ENCODE measurements around the gene SORCS3. TPM values are rescaled to one million over a fixed set of nuclear protein-coding genes. Genes with fewer than 3 reads are reported as not detected.

Gene SORCS3
- total and polyA plus RNA-seq, 2 of the 13 experiments (the other 11 are each of a cell fraction or from before 2014, with no cell fraction given): 0.07 TPM; not detected in 1

DNA sequence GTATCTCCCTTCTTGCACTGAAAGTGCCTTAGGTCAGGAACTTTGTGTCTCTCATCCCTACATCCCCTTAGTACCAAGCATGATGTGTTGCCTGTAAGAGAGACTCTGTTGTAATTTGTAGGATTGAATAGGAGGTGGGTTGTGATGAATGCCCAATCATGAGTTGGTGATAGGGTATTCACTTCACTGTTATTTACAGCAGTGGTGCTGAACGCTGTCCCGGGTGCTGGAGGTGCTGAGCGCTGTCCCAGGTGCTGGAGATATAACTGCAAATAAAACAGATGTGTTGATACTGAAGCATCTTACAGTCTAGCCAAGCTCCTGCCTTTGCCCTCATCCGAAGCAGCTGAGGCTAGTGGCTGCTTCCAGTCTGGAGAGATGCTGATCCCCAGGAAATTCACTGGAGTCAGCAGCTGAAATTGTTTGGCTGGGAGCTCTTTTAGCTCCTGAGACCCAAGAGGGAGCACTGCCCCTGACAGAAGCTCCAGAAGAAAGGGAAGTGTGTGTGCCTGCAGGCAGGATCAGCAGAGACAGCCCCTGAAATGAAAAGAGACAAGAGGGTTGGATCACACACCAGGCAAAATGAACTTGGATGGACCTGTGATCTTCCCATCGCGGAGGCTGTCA, 183.4 kb downstream of the SORCS3 start (continued):
- TF ChIP-seq GPN1 (CRISPR knock-in tag; IDR thresholded peaks at IDR 0.05; ENCODE audit: borderline replicate concordance): peak; percentile 95; the same call in 1 of the 2 replicates
- peak; percentile 41; the same call in 1 of the 2 replicates for TF ChIP-seq ZNF788 (CRISPR knock-in tag; IDR thresholded peaks at IDR 0.05; ENCODE audit: borderline replicate concordance)
- TF ChIP-seq ISX (CRISPR knock-in tag; conservative IDR thresholded peaks at IDR 0.05): peak; percentile 97
- peak; percentile 91; the same call in 1 of the 2 replicates for TF ChIP-seq FOXM1 (CRISPR knock-in tag; IDR thresholded peaks at IDR 0.05)
- TF ChIP-seq, protein P1, sequence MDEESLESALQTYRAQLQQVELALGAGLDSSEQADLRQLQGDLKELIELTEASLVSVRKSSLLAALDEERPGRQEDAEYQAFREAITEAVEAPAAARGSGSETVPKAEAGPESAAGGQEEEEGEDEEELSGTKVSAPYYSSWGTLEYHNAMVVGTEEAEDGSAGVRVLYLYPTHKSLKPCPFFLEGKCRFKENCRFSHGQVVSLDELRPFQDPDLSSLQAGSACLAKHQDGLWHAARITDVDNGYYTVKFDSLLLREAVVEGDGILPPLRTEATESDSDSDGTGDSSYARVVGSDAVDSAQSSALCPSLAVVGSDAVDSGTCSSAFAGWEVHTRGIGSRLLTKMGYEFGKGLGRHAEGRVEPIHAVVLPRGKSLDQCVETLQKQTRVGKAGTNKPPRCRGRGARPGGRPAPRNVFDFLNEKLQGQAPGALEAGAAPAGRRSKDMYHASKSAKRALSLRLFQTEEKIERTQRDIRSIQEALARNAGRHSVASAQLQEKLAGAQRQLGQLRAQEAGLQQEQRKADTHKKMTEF (CRISPR knock-in tag; IDR thresholded peaks at IDR 0.05): peak; percentile 25; the same call in 1 of the 2 replicates
- TF ChIP-seq, protein P2, sequence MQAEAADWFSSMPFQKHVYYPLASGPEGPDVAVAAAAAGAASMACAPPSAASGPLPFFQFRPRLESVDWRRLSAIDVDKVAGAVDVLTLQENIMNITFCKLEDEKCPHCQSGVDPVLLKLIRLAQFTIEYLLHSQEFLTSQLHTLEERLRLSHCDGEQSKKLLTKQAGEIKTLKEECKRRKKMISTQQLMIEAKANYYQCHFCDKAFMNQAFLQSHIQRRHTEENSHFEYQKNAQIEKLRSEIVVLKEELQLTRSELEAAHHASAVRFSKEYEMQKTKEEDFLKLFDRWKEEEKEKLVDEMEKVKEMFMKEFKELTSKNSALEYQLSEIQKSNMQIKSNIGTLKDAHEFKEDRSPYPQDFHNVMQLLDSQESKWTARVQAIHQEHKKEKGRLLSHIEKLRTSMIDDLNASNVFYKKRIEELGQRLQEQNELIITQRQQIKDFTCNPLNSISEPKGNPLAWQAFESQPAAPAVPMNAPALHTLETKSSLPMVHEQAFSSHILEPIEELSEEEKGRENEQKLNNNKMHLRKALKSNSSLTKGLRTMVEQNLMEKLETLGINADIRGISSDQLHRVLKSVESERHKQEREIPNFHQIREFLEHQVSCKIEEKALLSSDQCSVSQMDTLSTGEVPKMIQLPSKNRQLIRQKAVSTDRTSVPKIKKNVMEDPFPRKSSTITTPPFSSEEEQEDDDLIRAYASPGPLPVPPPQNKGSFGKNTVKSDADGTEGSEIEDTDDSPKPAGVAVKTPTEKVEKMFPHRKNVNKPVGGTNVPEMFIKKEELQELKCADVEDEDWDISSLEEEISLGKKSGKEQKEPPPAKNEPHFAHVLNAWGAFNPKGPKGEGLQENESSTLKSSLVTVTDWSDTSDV (CRISPR knock-in tag; IDR thresholded peaks at IDR 0.05): no peak
- TF ChIP-seq SCMH1 (CRISPR knock-in tag; IDR thresholded peaks at IDR 0.05; ENCODE audit: borderline replicate concordance): no peak
- peak; percentile 82; the same call in 1 of the 2 replicates for TF ChIP-seq ZSCAN12 (CRISPR knock-in tag; IDR thresholded peaks at IDR 0.05)
- no peak for TF ChIP-seq ZNF24 (IDR thresholded peaks at IDR 0.05)
- TF ChIP-seq, protein P3, sequence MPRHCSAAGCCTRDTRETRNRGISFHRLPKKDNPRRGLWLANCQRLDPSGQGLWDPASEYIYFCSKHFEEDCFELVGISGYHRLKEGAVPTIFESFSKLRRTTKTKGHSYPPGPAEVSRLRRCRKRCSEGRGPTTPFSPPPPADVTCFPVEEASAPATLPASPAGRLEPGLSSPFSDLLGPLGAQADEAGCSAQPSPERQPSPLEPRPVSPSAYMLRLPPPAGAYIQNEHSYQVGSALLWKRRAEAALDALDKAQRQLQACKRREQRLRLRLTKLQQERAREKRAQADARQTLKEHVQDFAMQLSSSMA (CRISPR knock-in tag; IDR thresholded peaks at IDR 0.05): no peak
- no peak for TF ChIP-seq NR2F6 (IDR thresholded peaks at IDR 0.05)
- peak; percentile 24; the same call in 1 of the 2 replicates for TF ChIP-seq NR2F6 (CRISPR knock-in tag; IDR thresholded peaks at IDR 0.05)
- peak; percentile 72; the same call in 1 of the 2 replicates for TF ChIP-seq ZNF296 (CRISPR knock-in tag; conservative IDR thresholded peaks at IDR 0.05)
- peak; percentile 70; the same call in 1 of the 2 replicates for TF ChIP-seq ZNF160 (CRISPR knock-in tag; IDR thresholded peaks at IDR 0.05)
- TF ChIP-seq, protein P4, sequence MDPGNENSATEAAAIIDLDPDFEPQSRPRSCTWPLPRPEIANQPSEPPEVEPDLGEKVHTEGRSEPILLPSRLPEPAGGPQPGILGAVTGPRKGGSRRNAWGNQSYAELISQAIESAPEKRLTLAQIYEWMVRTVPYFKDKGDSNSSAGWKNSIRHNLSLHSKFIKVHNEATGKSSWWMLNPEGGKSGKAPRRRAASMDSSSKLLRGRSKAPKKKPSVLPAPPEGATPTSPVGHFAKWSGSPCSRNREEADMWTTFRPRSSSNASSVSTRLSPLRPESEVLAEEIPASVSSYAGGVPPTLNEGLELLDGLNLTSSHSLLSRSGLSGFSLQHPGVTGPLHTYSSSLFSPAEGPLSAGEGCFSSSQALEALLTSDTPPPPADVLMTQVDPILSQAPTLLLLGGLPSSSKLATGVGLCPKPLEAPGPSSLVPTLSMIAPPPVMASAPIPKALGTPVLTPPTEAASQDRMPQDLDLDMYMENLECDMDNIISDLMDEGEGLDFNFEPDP (CRISPR knock-in tag; conservative IDR thresholded peaks at IDR 0.05): no peak
- peak; percentile 91; the same call in 1 of the 2 replicates for TF ChIP-seq SP140L (CRISPR knock-in tag; IDR thresholded peaks at IDR 0.05; ENCODE audit: borderline replicate concordance)
- peak; percentile 60 for TF ChIP-seq ZNF574 (CRISPR knock-in tag; IDR thresholded peaks at IDR 0.05)
- TF ChIP-seq KLF13 (CRISPR knock-in tag; IDR thresholded peaks at IDR 0.05): no peak
- no peak for TF ChIP-seq ETS1 (CRISPR knock-in tag; IDR thresholded peaks at IDR 0.05)
- peak; percentile 67; the same call in 1 of the 2 replicates for TF ChIP-seq ZNF430 (CRISPR knock-in tag; IDR thresholded peaks at IDR 0.05)

Data from HepG2 (cell line).